K562 (cell line): ENCODE measurements around the gene OR2V2. TPM values are rescaled to one million over a fixed set of nuclear protein-coding genes. Genes with fewer than 3 reads are reported as not detected.
A peak's percentile ranks its signal among the peaks of the same experiment; 100 is the strongest.

Source experiments
- ARNT ChIP-seq, 2 experiments: fragments of 450-650 bp; IDR thresholded peaks; 2 replicates each; pipeline ENCODE4 v1.6.1; 2016; ENCODE audit warnings: mild to moderate bottlenecking in 1 of 2
- BRF1 ChIP-seq: IDR thresholded peaks from 3 replicates; pipeline ENCODE4 v1.6.1; 2011; ENCODE audit warnings: borderline replicate concordance, mild to moderate bottlenecking; ENCODE audit not compliant: insufficient read length; ENCODE audit errors: extremely low read depth
- GATAD2A ChIP-seq: fragments of 450-650 bp; IDR thresholded peaks from 2 replicates; pipeline ENCODE4 v1.6.1; 2017
- GTF2F1 ChIP-seq: IDR thresholded peaks from 2 replicates; pipeline ENCODE4 v1.6.1; 2011; ENCODE audit warnings: low read depth, low read length, improper control_type of control experiment
- HNRNPUL1 ChIP-seq: fragments of 200-400 bp; formaldehyde crosslinking; IDR thresholded peaks from 2 replicates; pipeline ENCODE4 v1.6.1; 2017; ENCODE audit warnings: low read length
- JUN ChIP-seq, 2 experiments: sonication (generic) in 1 of 2; formaldehyde crosslinking in 1 of 2; IDR thresholded peaks; 2 replicates each; pipeline versions ENCODE4 v1.6.1 to v1.8.0; 2012 to 2022; ENCODE audit warnings: borderline replicate concordance in 2 of 2, mild to moderate bottlenecking in 2 of 2, improper control_type of control experiment in 1 of 2, low read depth in 1 of 2, low read length in 1 of 2, missing genetic modification reagents in 1 of 2
- NR1H2 ChIP-seq: sonication (generic); formaldehyde crosslinking; IDR thresholded peaks from 2 replicates; pipeline ENCODE4 v1.4.0; 2020; ENCODE audit warnings: mild to moderate bottlenecking, missing genetic modification reagents
- PCBP2 ChIP-seq: fragments of 200-400 bp; formaldehyde crosslinking; IDR thresholded peaks from 2 replicates; pipeline ENCODE4 v1.6.1; 2018; ENCODE audit warnings: low read length, low read depth, mild to moderate bottlenecking, moderate library complexity; ENCODE audit not compliant: poor library complexity, severe bottlenecking
- PHF8 ChIP-seq: fragments of 200-600 bp; sonication (generic); IDR thresholded peaks from 2 replicates; pipeline ENCODE4 v1.6.1; 2012; ENCODE audit warnings: mixed run types, mild to moderate bottlenecking, inconsistent platforms, low read length, moderate library complexity, borderline replicate concordance
- SETDB1 ChIP-seq: IDR thresholded peaks from one replicate; pipeline ENCODE4 v1.6.1; 2012; ENCODE audit warnings: low read length, control low read depth, inconsistent platforms
- SLC30A9 ChIP-seq: fragments of 250-450 bp; sonication (Bioruptor Pico); IDR thresholded peaks from 2 replicates; pipeline ENCODE4 v1.8.0; 2022; ENCODE audit warnings: mild to moderate bottlenecking, moderate library complexity
- SMAD3 ChIP-seq: fragments of 450-650 bp; formaldehyde crosslinking; conservative IDR thresholded peaks from 2 replicates; pipeline ENCODE4 v1.4.0; 2020; ENCODE audit warnings: mild to moderate bottlenecking
- SREBF2 ChIP-seq: sonication (generic); formaldehyde crosslinking; IDR thresholded peaks from 2 replicates; pipeline ENCODE4 v1.4.0; 2020; ENCODE audit warnings: mild to moderate bottlenecking, missing genetic modification reagents
- SRSF1 ChIP-seq: fragments of 200-400 bp; formaldehyde crosslinking; IDR thresholded peaks from 2 replicates; pipeline ENCODE4 v1.6.1; 2017; ENCODE audit warnings: mild to moderate bottlenecking, low read depth, low read length, moderate library complexity
- TFAM ChIP-seq: fragments of 250-450 bp; sonication (Bioruptor Pico); conservative IDR thresholded peaks from 2 replicates; pipeline ENCODE4 v1.5.0; 2021; ENCODE audit warnings: mild to moderate bottlenecking, moderate library complexity
- TOE1 ChIP-seq, 2 experiments: fragments of 450-650 bp in 1 of 2; sonication (generic) in 1 of 2; formaldehyde crosslinking in 1 of 2; IDR thresholded peaks; 2 replicates each; pipeline versions ENCODE4 v1.7.1 to v1.8.0; 2016 to 2022; ENCODE audit warnings: borderline replicate concordance in 2 of 2, mild to moderate bottlenecking in 2 of 2, antibody characterized with exemption in 1 of 2, inconsistent platforms in 1 of 2, low read depth in 1 of 2, missing genetic modification reagents in 1 of 2, moderate library complexity in 1 of 2
- ZBTB17 ChIP-seq: fragments of 450-650 bp; formaldehyde crosslinking; IDR thresholded peaks from 2 replicates; pipeline ENCODE4 v1.4.0; 2020; ENCODE audit warnings: mild to moderate bottlenecking
- ZC3H4 ChIP-seq: sonication (generic); formaldehyde crosslinking; IDR thresholded peaks from 2 replicates; pipeline ENCODE4 v1.9.0; 2021; ENCODE audit warnings: missing genetic modification reagents, borderline replicate concordance
- ZNF239 ChIP-seq: fragments of 250-450 bp; sonication (Bioruptor Pico); IDR thresholded peaks from 2 replicates; pipeline ENCODE4 v1.4.0; 2020; ENCODE audit warnings: mild to moderate bottlenecking
- ZNF444 ChIP-seq: fragments of 250-450 bp; sonication (Bioruptor Pico); IDR thresholded peaks from 2 replicates; pipeline ENCODE4 v1.4.0; 2020; ENCODE audit warnings: mild to moderate bottlenecking, moderate library complexity
- ZNF644 ChIP-seq: fragments of 200-800 bp; sonication (Bioruptor generic); IDR thresholded peaks from 2 replicates; pipeline ENCODE4 v1.6.1; 2016; ENCODE audit warnings: low read depth, missing genetic modification characterization, missing compliant biosample characterization
- ZNF707 ChIP-seq: fragments of 250-450 bp; sonication (Bioruptor Pico); conservative IDR thresholded peaks from 2 replicates; pipeline ENCODE4 v1.8.0; 2022; ENCODE audit warnings: inconsistent platforms, mild to moderate bottlenecking, moderate library complexity
- ZNF75A ChIP-seq: fragments of 450-650 bp; formaldehyde crosslinking; IDR thresholded peaks from 2 replicates; pipeline ENCODE4 v1.4.0; 2020; ENCODE audit warnings: mild to moderate bottlenecking
- polyA plus RNA-seq, 8 experiments: library from polyadenylated mRNA; depleted of rRNA in 4 of 8; stranded (reverse) in 5 of 8; unstranded in 3 of 8; fragments of >200 nt; fragmentation: Nextera tagmentation in 2 of 8; fragmentation: Illumina TruSeq in 1 of 8; extraction: Ambion mirVana in 2 of 8; extraction: Trizol in 1 of 8; gene quantifications; 2 replicates each; pipeline versions ENCODE4 v1.2.1 to v1.2.3, GENCODE V29; 2011 to 2014; ENCODE audit warnings: inconsistent platforms in 1 of 8, missing spikeins in 1 of 8
- total RNA-seq, 7 experiments: library from RNA; depleted of rRNA in 6 of 7; stranded (reverse); fragments of >200 nt in 6 of 7; fragmentation: Illumina TruSeq in 2 of 7; extraction: Trizol in 2 of 7; gene quantifications; 2 replicates each; pipeline versions ENCODE4 v1.2.1 to v1.2.3, GENCODE V29; 2011 to 2021; ENCODE audit warnings: low replicate concordance in 1 of 7
- TF ChIP-seq, protein P1 (sequence below): fragments of 450-650 bp; conservative IDR thresholded peaks from 2 replicates; pipeline ENCODE4 v1.6.1; 2016; ENCODE audit warnings: missing genetic modification characterization, low read depth, mild to moderate bottlenecking, missing compliant biosample characterization, moderate library complexity
- TF ChIP-seq, protein P2 (sequence below): fragments of 450-650 bp; IDR thresholded peaks from 2 replicates; pipeline ENCODE4 v1.6.1; 2016
- TF ChIP-seq, protein P3 (sequence below): fragments of 250-450 bp; sonication (Bioruptor Pico); IDR thresholded peaks from 2 replicates; pipeline ENCODE4 v1.5.0; 2021

OR2V2 gene
- total and polyA plus RNA-seq, 9 of the 15 experiments (the other 6 are each of a cell fraction or from before 2014, with no cell fraction given) = 0.01 TPM; not detected in 8

DNA sequence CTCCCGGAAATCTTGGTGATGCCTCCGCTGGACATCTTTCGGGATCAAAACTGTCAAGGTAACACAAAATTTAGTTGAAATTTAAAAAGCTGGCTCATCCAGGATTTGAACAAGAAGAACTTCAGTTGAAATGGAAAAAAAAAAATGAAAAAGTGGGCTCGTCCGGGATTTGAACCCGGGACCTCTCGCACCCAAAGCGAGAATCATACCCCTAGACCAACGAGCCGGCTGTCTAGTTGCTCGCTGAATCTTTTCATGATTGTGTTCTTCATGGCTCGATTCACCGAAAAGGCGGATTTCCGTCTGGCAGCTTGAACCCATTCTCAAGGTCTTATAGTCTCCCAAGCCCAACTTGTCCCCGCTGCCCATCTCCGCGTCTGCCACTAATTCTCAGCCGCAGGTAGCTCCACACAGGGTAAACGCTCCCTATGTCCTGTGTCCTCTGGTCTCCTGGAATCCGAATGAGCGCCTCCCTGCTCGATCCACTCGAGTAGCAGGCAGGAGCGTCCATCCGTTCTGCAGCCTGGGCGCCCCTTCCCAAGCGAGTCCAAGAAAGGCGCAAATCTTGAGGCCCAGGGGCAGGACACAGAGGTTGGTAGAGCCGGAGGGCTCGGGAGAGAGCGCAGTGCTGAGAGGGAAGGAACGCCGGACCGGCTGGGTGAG, 41.4 kb downstream of the OR2V2 start (continued):
- TF ChIP-seq PCBP2 (no peak), PHF8 (peak; percentile 24; the same call in 1 of the 2 replicates), TFAM (no peak), ZC3H4 (CRISPR knock-in tag) (no peak), SRSF1 (no peak), NR1H2 (CRISPR knock-in tag) (no peak), ARNT (IDR thresholded peaks at IDR 0.05) (0 out of 4 replicates have a peak, but pooled peaks of 1 of the 2 experiments have one; percentile 61), ZBTB17 (CRISPR knock-in tag) (0 out of 2 replicates have a peak, but pooled peaks have one; percentile 45), BRF1 (peak; percentile 82), SETDB1 (no peak), ZNF239 (no peak), JUN (IDR thresholded peaks at IDR 0.05; ENCODE audit: borderline replicate concordance, low read depth, low read length) (no peak), JUN (CRISPR knock-in tag; IDR thresholded peaks at IDR 0.05; ENCODE audit: borderline replicate concordance) (no peak), ZNF75A (CRISPR knock-in tag) (no peak), ZNF444 (no peak), SLC30A9 (CRISPR knock-in tag) (no peak), ZNF707 (CRISPR knock-in tag) (no peak), ZNF644 (tag) (no peak), TOE1 (IDR thresholded peaks at IDR 0.05; ENCODE audit: borderline replicate concordance) (no peak), TOE1 (CRISPR knock-in tag; IDR thresholded peaks at IDR 0.05; ENCODE audit: borderline replicate concordance, low read depth) (no peak), SMAD3 (CRISPR knock-in tag) (no peak), SREBF2 (CRISPR knock-in tag) (no peak), GTF2F1 (0 out of 2 replicates have a peak, but pooled peaks have one; percentile 10), GATAD2A (0 out of 2 replicates have a peak, but pooled peaks have one; percentile 3), HNRNPUL1 (no peak)
- TF ChIP-seq, protein P1, sequence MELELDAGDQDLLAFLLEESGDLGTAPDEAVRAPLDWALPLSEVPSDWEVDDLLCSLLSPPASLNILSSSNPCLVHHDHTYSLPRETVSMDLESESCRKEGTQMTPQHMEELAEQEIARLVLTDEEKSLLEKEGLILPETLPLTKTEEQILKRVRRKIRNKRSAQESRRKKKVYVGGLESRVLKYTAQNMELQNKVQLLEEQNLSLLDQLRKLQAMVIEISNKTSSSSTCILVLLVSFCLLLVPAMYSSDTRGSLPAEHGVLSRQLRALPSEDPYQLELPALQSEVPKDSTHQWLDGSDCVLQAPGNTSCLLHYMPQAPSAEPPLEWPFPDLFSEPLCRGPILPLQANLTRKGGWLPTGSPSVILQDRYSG (tag) = no peak
- TF ChIP-seq, protein P2, sequence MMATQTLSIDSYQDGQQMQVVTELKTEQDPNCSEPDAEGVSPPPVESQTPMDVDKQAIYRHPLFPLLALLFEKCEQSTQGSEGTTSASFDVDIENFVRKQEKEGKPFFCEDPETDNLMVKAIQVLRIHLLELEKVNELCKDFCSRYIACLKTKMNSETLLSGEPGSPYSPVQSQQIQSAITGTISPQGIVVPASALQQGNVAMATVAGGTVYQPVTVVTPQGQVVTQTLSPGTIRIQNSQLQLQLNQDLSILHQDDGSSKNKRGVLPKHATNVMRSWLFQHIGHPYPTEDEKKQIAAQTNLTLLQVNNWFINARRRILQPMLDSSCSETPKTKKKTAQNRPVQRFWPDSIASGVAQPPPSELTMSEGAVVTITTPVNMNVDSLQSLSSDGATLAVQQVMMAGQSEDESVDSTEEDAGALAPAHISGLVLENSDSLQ = no peak
- TF ChIP-seq, protein P3, sequence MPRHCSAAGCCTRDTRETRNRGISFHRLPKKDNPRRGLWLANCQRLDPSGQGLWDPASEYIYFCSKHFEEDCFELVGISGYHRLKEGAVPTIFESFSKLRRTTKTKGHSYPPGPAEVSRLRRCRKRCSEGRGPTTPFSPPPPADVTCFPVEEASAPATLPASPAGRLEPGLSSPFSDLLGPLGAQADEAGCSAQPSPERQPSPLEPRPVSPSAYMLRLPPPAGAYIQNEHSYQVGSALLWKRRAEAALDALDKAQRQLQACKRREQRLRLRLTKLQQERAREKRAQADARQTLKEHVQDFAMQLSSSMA (CRISPR knock-in tag) = no peak
